HG02885 (cell line): ENCODE measurements around the gene COL24A1.
"Not testable (repeated sequence)": the region's sequence is repeated elsewhere in the genome, so short reads cannot be mapped to it uniquely, and the experiment has no call there.

Experiments used
- ATAC-seq: cut with Tn5 transposase; IDR thresholded peaks from one replicate; pipeline ENCODE4 v1.9.1; 2021; ENCODE audit warnings: mild to moderate bottlenecking; ENCODE audit not compliant: unreplicated experiment, poor library complexity

Gene COL24A1

GRCh38 chr1:86154571-86155050 lies 2.0 kb downstream of the COL24A1 start:
- no peak for ATAC-seq

- no peak for ATAC-seq
Measured at GRCh38 chr1:86153836-86154235, 2.7 kb downstream of the COL24A1 start.

- no peak for ATAC-seq
Measured at GRCh38 chr1:86152887-86153286, 3.7 kb downstream of the COL24A1 start.

- no peak for ATAC-seq
Measured at GRCh38 chr1:86151427-86151826, 5.1 kb downstream of the COL24A1 start.

- no peak for ATAC-seq
Measured at GRCh38 chr1:86150553-86151055, 6.0 kb downstream of the COL24A1 start.

- ATAC-seq, result no peak
Measured at GRCh38 chr1:86149591-86149990, 7.0 kb downstream of the COL24A1 start.

- ATAC-seq, result no peak
Measured at GRCh38 chr1:86147755-86148154, 8.8 kb downstream of the COL24A1 start.

GRCh38 chr1:86146566-86146965 lies 10.0 kb downstream of the COL24A1 start:
- no peak for ATAC-seq

- no peak for ATAC-seq
Measured at GRCh38 chr1:86140281-86140880, 16.2 kb downstream of the COL24A1 start.

GRCh38 chr1:86138746-86139145 lies 17.8 kb downstream of the COL24A1 start:
- ATAC-seq, result no peak

- ATAC-seq, result no peak
Measured at GRCh38 chr1:86137436-86137835, 19.1 kb downstream of the COL24A1 start.

- ATAC-seq, result no peak
Measured at GRCh38 chr1:86119214-86119764, 37.3 kb downstream of the COL24A1 start.

GRCh38 chr1:86114816-86115400 lies 41.7 kb downstream of the COL24A1 start:
- ATAC-seq, result no peak

- no peak for ATAC-seq
Measured at GRCh38 chr1:86114236-86114635, 42.3 kb downstream of the COL24A1 start.

- ATAC-seq, result not testable (repeated sequence)
Measured at GRCh38 chr1:86111590-86111989, 45.0 kb downstream of the COL24A1 start.

GRCh38 chr1:86110451-86111129 lies 46.0 kb downstream of the COL24A1 start:
- no peak for ATAC-seq

- ATAC-seq, result no peak
Measured at GRCh38 chr1:86105533-86105866, 51.1 kb downstream of the COL24A1 start.

- ATAC-seq, result no peak
Measured at GRCh38 chr1:86104606-86105532, 51.7 kb downstream of the COL24A1 start.

GRCh38 chr1:86101616-86102015 lies 55.0 kb downstream of the COL24A1 start:
- ATAC-seq, result no peak

GRCh38 chr1:86100401-86100800 lies 56.2 kb downstream of the COL24A1 start:
- ATAC-seq, result no peak
